ENCODE results near the gene KCNJ1.

The KCNJ1 gene

DNA sequence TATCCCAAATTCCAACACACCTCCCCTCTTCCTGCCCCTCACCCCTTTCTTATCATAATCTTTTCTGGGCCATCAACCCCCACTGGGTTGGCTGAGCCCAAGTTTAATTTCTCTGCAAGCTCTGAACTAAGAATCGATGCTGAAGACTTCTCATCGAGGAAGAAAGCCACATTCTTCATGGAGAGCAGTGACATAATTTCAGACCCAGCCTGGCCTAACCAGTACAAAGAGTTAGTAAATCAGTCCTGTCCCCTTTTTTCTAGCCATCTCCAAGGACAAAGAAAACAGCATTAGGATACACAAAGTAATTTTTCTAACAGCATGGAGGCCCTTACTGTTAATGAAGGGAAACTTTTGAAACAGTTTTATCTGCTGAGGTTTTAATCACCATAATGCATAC lies 45.0 kb downstream of the KCNJ1 start:
- no peak for DNase-seq (ENCODE audit: low read depth in 2 of 2)

DNA sequence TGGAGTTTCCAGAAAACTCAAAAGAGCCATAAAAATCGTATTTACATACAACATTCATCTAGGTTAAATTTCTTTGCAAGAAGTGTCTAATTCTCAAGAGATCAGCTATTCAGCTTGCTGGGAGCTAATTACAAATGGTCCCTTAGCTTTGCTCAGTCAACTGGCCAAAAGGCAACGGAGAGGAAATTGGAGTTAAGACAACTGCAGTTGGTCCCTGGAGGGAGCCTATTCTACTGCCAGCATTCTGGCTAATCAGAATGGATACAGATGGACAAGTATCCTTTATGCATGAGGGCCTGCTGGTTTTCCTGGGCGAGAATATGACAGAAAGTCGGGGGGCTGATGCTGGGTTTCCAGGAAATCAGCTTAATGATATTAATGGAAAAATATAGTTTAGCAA lies 45.5 kb downstream of the KCNJ1 start:
- no peak for DNase-seq (ENCODE audit: low read depth in 2 of 2)

DNA sequence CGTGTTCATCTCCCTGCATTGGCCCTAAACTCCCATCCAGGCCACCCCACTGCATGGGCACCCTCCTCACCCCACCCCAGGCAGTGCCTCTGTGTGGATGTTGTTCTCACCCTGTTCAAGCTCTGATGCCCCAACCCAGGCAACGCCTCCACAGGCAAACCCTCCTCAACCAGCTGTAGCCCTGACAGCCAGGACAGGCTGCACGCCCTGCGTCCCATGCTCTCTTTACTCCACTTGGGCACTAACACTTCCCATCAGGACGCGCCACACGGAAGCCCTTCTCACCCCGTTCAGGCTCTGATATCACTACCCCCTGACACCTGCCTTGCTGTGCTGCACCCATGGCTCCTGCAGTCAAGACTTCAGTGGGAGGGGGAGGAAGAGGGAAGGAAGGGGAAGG lies 47.9 kb downstream of the KCNJ1 start:
- DNase-seq (ENCODE audit: low read depth in 2 of 2) = no peak

DNA sequence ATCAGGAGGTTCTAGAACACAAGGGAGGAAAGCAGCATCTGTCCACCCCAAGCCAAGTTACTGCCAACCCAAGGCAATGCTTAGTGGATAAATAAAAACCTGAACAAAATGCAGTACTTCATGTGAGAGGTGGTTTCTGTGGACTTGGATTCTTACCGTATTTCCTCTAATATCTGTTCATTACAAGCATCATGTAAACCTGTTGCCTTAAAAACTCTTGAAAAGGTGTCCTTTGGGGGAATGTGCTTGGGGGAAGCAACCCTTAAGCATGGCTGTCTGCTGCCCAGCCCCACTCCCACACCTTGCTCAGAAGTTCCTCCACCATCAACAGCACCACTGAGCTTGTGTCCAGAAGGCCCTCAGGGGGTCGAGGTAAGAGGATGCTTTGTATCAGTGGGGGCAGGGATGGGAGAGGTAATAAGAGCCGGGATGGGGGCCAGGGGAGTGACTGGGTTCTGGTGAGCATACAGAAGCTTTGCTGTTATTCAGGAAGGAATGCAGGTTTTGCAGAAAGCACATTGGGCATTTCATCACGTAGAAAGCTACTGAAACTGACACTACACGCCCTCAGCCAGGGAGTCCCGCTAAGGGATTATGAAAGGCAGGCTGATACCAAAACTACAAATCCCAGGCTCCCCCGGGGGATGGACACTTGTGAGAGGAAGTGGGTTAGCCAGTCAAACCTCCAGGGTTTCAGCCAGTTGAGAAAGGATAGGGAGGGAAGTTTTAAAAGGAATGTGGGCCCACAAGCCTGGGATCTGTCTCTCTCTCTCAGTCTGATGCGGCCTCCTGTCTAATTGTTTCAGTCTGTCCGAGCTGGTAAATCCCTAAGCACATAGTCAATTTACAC lies 52.0 kb downstream of the KCNJ1 start:
- no peak for DNase-seq (ENCODE audit: low read depth in 2 of 2)

DNA sequence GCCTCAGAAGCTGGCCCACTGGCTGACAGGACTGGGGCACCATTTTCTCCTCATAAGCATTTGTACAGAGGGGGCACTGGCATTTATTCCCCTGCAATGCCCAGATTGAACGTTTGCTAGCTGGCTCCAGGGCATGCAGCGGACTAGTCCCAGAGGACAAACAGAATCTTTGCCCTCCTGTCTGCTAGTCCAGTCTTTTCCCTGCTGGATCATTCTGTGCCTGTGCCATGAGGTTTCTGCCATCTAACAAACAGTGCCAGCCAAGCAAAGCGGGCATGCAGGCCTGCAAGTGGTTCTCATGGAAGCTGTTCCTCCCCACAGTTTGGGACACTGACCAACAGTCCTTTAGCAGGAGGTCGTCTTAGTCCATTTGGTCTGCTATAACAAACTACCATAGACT lies 53.4 kb downstream of the KCNJ1 start:
- no peak for DNase-seq (ENCODE audit: low read depth in 2 of 2)

DNA sequence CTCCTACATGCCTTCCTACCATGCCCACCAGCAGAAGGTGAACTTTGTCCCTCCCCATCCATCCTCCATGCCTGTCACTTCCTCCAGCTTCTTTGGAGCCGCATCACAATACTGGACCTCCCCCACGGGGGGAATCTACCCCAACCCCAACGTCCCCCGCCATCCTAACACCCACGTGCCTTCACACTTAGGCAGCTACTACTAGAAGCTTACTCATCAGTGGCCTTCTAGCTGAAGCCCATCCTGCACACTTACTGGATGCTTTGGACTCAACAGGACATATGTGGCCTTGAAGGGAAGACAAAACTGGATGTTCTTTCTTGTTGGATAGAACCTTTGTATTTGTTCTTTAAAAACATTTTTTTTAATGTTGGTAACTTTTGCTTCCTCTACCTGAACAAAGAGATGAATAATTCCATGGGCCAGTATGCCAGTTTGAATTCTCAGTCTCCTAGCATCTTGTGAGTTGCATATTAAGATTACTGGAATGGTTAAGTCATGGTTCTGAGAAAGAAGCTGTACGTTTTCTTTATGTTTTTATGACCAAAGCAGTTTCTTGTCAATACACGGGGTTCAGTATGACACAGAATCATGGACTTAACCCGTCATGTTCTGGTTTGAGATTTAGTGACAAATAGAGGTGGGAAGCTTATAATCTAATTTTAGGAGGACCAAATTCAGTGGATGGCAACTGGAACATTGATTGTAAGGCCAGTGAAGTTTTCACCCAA lies 56.1 kb downstream of the KCNJ1 start:
- no peak for DNase-seq (ENCODE audit: low read depth in 2 of 2)

DNA sequence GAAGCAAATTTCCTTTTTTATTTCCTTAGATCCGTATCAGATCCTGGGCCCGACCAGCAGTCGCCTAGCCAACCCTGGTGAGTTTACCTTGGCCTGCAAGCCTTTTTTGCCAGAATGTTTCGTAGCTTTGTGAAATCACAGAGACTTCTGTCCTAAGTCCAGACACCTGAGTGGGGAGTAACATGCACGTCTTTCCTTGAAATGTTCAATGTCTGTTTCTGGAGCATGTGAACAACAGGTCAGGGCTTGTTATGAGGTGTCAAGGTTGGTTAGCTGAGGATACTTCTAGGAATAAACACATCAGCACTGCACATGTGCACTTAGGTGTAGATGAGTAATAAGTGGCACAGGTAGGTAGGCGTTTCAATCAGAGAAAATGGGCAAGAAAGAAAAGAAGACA lies 58.0 kb downstream of the KCNJ1 start:
- no peak for DNase-seq (ENCODE audit: low read depth in 2 of 2)

DNA sequence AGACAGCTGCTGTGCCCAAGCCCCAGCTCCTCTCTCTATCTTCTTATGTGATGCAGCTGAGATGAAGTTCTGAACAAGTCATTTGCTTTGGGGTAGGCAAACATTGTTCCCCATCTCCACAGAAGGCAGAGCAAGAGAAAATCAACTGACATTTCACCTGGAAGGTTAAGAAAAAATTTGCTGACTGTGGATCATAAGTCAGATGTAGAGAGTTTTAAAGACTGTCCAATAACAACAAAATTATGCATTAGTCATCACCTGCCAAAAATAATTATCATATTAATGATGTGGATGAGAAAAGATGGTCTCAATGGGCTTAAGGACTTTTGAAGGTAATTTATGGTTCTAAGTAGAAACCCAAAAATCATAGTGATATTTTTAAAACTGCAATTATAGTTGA lies 59.2 kb downstream of the KCNJ1 start:
- no peak for DNase-seq (ENCODE audit: low read depth in 2 of 2)

DNA sequence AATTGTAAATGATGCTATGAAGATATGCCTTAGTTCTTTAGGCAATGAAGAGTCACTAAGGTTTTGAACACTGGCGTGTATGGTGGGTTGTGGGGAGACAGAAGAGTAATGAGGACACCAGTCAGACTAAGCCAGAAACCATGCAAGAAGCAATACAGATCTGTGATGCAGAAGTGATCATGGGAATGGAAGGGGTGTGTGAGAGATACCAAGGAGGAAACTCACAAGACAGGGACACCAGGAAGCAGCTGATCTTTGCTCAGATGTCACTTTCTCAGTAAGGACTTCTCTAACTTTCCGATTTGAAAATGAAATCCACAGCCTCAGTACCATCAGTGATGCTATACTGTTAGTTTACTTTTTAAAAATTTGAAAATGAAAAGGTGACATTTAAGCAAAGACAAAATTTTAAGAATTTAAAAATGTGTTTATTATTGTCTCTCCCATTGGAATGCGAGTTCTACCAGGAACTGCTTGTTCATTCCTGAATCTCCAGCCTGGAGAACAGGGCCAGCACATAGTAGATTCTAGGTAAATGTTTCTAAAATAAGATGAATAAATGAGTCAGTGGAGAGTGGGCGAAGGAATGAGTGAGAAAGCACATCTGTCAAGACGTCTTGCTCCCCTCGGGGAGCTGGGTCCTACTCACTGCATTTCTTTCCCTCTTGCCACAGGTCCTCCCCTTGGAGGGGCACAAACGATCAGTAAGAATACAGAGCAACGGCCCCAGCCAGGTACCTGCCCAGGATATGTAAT lies 60.4 kb downstream of the KCNJ1 start:
- no peak for DNase-seq (ENCODE audit: low read depth in 2 of 2)

DNA sequence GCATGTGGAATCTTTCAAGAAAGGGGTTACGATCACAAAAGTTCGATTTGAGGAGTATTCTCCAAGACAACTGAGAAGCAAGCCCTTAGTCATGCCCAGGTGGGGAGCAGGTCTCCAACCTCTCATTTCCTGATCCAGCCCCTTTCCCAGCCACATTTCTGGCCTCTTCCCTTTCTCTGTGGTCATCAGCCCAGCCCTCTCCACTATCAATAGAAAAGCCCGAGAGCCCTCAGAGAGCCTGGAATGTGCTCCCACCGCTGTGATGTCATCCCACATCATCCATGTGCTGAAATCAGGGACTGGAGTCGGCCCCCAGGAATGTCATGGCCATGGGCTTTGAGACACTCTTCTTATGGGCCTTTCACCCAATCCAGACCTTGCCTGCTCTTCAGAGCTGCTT lies 62.6 kb downstream of the KCNJ1 start:
- DNase-seq (ENCODE audit: low read depth in 2 of 2) = no peak

DNA sequence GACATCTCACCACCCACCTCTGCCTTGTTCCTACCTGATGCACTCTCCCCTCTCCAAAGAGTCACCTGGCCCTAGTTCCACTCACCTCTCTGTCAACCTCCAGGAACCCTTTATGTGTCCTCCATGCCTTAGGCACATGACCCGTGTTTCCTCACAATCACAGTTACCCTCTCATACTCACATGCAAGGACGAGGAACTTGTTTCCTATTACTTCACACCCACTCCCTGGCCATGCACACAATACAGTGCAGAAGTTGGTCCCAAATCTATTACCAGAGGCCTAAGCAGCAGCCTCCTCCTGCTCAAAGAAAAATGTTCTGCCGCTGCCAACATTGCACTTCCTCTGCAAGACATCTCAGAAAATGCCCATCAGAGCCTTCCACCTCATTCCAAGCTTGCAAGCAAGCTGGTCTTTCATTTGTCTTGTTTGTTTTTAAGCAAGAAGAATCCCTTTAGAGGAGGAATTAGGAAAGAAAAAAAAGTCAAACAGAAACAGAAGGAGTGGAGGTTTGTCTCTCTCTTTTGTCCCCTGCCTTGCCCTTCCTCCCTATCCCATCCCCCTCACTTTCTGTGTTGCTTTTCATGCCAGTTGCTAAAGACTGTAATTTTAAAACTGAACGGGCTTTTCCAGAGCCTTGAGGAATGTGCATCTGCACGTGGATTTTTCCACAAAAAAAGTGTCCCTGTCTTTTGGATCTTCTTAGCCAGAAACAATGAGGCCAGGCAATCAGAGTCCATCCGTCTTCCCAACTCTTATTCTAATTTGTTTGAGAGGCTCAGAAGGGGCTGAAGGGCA lies 63.4 kb downstream of the KCNJ1 start:
- no peak for DNase-seq (ENCODE audit: low read depth in 2 of 2)

DNA sequence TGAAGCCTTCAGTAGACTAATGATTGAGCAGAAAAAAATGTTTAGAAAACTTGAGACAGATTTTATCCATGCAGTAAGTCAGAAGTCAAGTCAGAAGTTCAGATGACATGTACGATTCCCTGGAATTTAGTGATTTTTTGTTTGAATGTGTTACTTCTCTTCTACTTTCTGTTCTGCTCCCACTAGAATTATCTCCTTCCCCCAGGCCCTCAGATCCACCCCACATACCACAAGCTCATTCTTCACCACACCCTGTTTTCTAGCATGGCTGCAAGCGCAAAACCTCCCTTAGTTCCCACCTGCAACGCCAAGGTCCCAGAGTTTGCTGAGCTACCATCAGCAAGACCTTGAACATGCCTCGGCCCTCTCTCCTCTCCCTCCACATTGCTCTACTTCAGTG lies 64.1 kb downstream of the KCNJ1 start:
- DNase-seq (ENCODE audit: low read depth in 2 of 2) = no peak

DNA sequence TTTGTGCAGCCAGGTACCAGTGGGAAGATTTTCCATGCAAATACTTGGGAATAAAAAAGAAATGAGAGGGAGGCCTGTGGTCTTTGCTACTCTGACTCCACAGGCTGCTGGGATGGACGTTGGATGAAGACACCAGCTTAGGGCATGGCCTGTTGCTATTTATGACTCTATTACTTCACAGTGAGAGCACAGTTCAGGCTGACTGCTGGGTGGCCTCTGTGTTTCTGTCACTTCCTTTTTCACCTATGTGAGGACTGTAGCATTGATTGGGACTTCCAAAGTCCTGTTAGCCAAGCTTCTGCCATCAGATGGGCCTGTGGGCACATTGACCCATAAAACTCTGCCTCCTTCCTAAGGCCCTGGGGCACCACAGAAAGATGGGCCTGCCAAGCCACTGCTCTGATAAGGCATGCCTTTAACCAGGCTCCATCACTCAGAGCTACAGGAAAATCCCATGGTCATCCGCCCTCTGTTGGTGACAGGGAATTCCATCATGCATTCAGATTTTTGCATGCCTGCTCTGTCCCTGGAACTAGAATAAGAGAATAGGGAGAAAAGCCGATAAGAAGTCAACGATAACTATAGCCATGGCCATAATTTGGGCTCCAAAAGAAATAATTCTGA lies 64.6 kb downstream of the KCNJ1 start:
- DNase-seq (ENCODE audit: low read depth in 2 of 2) = no peak

DNA sequence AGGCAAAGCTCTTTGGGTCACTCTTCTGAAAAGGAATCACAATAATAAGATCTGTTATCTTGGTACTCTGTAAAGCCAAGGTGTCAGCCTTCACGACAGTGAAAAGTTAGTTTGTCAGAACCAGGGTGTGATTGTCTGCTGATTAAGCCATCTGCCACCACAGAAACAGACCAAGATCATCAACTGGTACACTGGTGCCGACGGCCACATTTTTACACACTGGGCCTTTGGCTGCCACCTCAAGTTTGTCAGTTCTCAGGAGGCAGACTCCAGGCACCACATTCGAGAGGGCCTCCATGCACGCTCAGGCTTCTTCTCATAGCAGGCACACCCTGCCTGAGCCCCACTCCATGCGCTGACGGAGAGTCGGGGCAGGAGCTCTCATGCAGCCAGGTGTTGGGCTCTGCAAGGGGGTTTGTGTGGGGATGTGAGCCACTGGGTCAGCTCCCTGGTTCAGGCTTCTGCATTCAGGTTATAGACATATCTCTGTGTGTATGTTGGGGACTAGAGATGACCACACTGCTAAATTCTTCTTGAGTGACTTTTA lies 66.2 kb downstream of the KCNJ1 start:
- DNase-seq (ENCODE audit: low read depth in 2 of 2) = no peak

DNA sequence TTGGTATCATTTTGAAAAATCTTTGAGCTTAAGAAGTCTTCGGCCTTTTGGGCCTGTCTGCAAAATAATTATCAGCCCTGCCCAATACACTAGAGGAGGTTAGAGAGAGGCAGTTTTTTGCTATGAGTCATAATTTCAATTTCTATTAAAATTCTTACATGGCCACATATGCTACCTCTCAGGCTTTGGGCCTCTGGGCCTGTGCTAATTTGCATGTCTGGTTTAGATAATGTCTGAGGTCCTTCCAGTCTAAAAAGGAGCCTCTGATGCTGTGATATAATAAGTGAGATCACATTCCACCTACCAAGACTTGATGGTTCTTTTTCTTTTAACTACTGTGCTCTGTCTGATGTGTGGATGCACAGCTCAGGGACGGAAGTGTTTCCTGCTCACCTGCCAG lies 70.8 kb downstream of the KCNJ1 start:
- no peak for DNase-seq (ENCODE audit: low read depth in 2 of 2)

DNA sequence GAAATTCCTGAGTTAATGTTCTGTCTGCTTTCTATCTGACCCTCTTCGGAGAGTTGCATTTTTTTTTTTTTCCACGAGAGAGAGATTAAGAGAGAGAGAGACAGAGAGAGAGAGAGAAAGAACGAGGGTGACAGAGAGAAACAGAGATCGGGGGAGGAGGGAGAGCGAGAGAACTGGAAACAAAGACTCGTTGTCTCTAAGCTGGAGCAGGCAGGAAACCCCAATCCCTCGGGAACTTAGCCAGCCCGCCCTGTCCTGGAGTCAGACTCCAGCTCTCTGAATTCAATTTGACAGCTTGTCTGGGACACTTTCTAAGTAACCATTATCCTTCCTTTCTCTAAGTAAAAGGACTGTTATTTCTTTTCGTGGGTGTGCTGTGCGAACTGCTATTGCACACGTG lies 76.9 kb downstream of the KCNJ1 start:
- no peak for DNase-seq (ENCODE audit: low read depth in 2 of 2)

DNA sequence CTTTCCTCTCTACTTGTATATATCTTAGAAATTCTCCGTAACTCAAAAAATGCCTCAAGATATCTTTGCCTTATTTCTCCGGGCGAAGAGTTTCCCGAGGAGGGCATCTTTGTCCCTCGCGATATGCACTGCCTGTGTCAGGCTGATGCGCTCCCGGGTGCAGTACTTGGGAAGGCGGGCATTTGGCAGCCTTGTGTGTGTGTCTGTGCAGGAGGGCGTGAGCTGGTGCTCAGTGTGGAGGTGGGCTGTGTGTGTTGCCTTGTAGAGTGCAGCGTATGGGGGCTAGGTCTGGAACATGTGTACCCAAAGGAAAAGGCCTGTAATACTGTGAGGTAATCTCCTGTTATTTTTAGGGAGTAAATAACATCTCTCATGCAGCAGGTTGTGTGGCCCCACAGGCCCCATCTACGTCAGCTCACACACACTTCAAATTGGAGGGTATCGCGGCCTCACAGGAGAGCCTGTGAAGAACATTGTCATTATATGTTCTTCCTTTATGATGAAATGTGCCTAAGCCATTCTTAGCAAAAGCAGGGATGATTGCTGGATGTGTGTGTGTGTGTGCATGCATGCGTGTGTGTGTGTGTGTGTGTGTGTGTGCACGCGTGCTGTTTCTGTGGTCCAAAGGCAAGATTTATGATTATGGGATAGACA lies 77.5 kb downstream of the KCNJ1 start:
- DNase-seq (ENCODE audit: low read depth in 2 of 2) = no peak

All from stimulated activated CD8-positive, alpha-beta memory T cell treated with anti-CD3 and anti-CD28 coated beads, Interleukin-7, amount 100 ng/mL, for 4 hours (primary cell).